HepG2 (cell line): ENCODE measurements around the gene MID1. TPM values are rescaled to one million over a fixed set of nuclear protein-coding genes. Genes with fewer than 3 reads are reported as not detected.

Source experiments
- ATAC-seq: fragments of 200-7000 bp; cut with Tn5 transposase; 3 replicates; pipeline ENCODE4 v1.9.1; 2020; ENCODE audit warnings: mild to moderate bottlenecking, moderate library complexity
- BruUV-seq: library from RNA; stranded (reverse); fragments of 400-500 nt; replicated peaks from 2 replicates; lab custom pipeline; 2021; lab: Mats Ljungman, UMichigan
- CTCF ChIA-PET: fragments of 300-600 bp; formaldehyde crosslinking; extraction: SDS; loops from one replicate; lab custom pipeline; 2021; ENCODE audit warnings: low total read pairs, inconsistent platforms, low intra/inter-chr PET ratio; lab: Yijun Ruan, JAX
- POLR2A ChIA-PET: fragments of 350-600 bp; sonication (Branson Sonifier 250); formaldehyde crosslinking; loops from one replicate; lab custom pipeline; 2020; ENCODE audit warnings: antibody characterized with exemption, inconsistent platforms; lab: Yijun Ruan, JAX
- DNase-seq: peaks from one replicate; pipeline ENCODE4 v3.0.0-alpha.2; 2015; ENCODE audit warnings: low spot score
- FAIRE-seq: peaks from 3 replicates; lab custom pipeline; 2011; peaks lifted over from hg19 to GRCh38; lab: Jason Lieb, UNC
- H2AFZ ChIP-seq: one replicate; pipeline ENCODE4 v1.6.1; 2011; ENCODE audit warnings: low read length, inconsistent platforms
- H3K27ac ChIP-seq: fragments of 300-600 bp; 3 replicates; pipeline ENCODE4 v1.8.0; 2011; ENCODE audit warnings: mixed run types, mild to moderate bottlenecking, mixed read lengths, low read length, inconsistent platforms; ENCODE audit not compliant: insufficient read depth; ENCODE audit errors: extremely low read length
- H3K27me3 ChIP-seq, 2 experiments: fragments of 200-600 bp in 1 of 2; 2 replicates in 1 of 2; 3 replicates in 1 of 2; pipeline versions ENCODE4 v1.6.0 to v1.8.0; 2011; ENCODE audit warnings: low read length in 2 of 2, mild to moderate bottlenecking in 2 of 2, moderate library complexity in 2 of 2, inconsistent platforms in 1 of 2; ENCODE audit not compliant: insufficient read depth in 2 of 2, control insufficient read depth in 1 of 2
- H3K36me3 ChIP-seq, 2 experiments: fragments of 200-600 bp in 1 of 2; replicated peaks in 1 of 2; 2 replicates in 1 of 2; 3 replicates in 1 of 2; pipeline versions ENCODE4 v1.5.1 to v1.8.0; 2011; ENCODE audit warnings: low read length in 2 of 2, inconsistent platforms in 1 of 2; ENCODE audit not compliant: insufficient read depth in 2 of 2, control insufficient read depth in 1 of 2
- H3K4me1 ChIP-seq: 2 replicates; pipeline ENCODE4 v1.5.1; 2012; ENCODE audit warnings: low read length, inconsistent platforms; ENCODE audit not compliant: insufficient read depth
- H3K4me2 ChIP-seq: 2 replicates; pipeline ENCODE4 v1.6.0; 2011; ENCODE audit warnings: low read depth, low read length, inconsistent platforms
- H3K4me3 ChIP-seq, 3 experiments: fragments of 200-600 bp in 1 of 3; sonication (generic), shearing (Covaris generic) in 1 of 3; replicated peaks in 1 of 3; 2 replicates each; pipeline ENCODE4 v1.5.1; 2011 to 2016; ENCODE audit warnings: low read length in 3 of 3, inconsistent platforms in 2 of 3, low read depth in 2 of 3, mild to moderate bottlenecking in 2 of 3, control low read depth in 1 of 3, mixed read lengths in 1 of 3; ENCODE audit not compliant: insufficient read depth in 1 of 3
- H3K79me2 ChIP-seq: one replicate; pipeline ENCODE4 v1.6.1; 2011; ENCODE audit warnings: low read length, inconsistent platforms; ENCODE audit not compliant: insufficient read depth
- H3K9ac ChIP-seq: 2 replicates; pipeline ENCODE4 v1.6.0; 2011; ENCODE audit warnings: mild to moderate bottlenecking, low read depth, low read length, inconsistent platforms; ENCODE audit not compliant: insufficient read depth
- H3K9me3 ChIP-seq: 2 replicates; pipeline ENCODE4 v1.5.1; 2012; ENCODE audit warnings: mild to moderate bottlenecking, low read length
- H4K20me1 ChIP-seq: 2 replicates; pipeline ENCODE4 v1.6.0; 2011; ENCODE audit warnings: inconsistent platforms, mild to moderate bottlenecking, low read length, moderate library complexity; ENCODE audit not compliant: insufficient read depth
- CAMTA2 ChIP-seq: sonication (generic); formaldehyde crosslinking; IDR thresholded peaks from 2 replicates; pipeline ENCODE4 v1.4.0; 2020; ENCODE audit warnings: mild to moderate bottlenecking, missing genetic modification reagents, borderline replicate concordance
- GABPB1 ChIP-seq: IDR thresholded peaks from 2 replicates; pipeline ENCODE4 v1.6.1; 2016; ENCODE audit warnings: mild to moderate bottlenecking, missing genetic modification reagents, moderate library complexity, missing compliant biosample characterization
- GZF1 ChIP-seq: sonication (generic); formaldehyde crosslinking; IDR thresholded peaks from 2 replicates; pipeline ENCODE4 v1.5.1; 2020; ENCODE audit warnings: mild to moderate bottlenecking, missing genetic modification reagents
- XBP1 ChIP-seq: sonication (generic); formaldehyde crosslinking; IDR thresholded peaks from 2 replicates; pipeline ENCODE4 v1.5.0; 2020; ENCODE audit warnings: missing genetic modification reagents
- YEATS4 ChIP-seq: sonication (generic); formaldehyde crosslinking; IDR thresholded peaks from 2 replicates; pipeline ENCODE4 v1.4.0; 2020; ENCODE audit warnings: missing genetic modification reagents, borderline replicate concordance
- ZNF569 ChIP-seq: sonication (generic); formaldehyde crosslinking; IDR thresholded peaks from 2 replicates; pipeline ENCODE4 v1.5.0; 2020; ENCODE audit warnings: mild to moderate bottlenecking, missing genetic modification reagents, moderate library complexity, borderline replicate concordance
- ZNF605 ChIP-seq: sonication (generic); formaldehyde crosslinking; IDR thresholded peaks from 2 replicates; pipeline ENCODE4 v1.8.0; 2022; ENCODE audit warnings: mild to moderate bottlenecking, missing genetic modification reagents
- WGBS: methylation state at CpG from one replicate; pipeline ENCODE4 v1.1.6; 2017; ENCODE audit warnings: low lambda C conversion rate; 5-methylcytosine and 5-hydroxymethylcytosine counted together
- in situ Hi-C: cut with HindIII; loops from 2 replicates; pipeline ENCODE4 v1.10.0; 2017; ENCODE audit warnings: low pct_unique_long_range_greater_than_20kb; ENCODE audit not compliant: extremely low pct_ligation_motif_present
- intact Hi-C: fragments of 100-400 bp; cut with micrococcal nuclease; formaldehyde crosslinking; loops from one replicate; pipeline ENCODE4 v1.10.0; 2022; ENCODE audit not compliant: unreplicated experiment
- polyA plus RNA-seq, 8 experiments: library from polyadenylated mRNA; depleted of rRNA in 3 of 8; stranded (reverse) in 7 of 8; unstranded in 1 of 8; fragments of >200 nt; fragmentation: Illumina TruSeq in 4 of 8; extraction: Trizol in 4 of 8; gene quantifications; 2 replicates each; pipeline versions ENCODE4 v1.2.1 to v1.2.3, GENCODE V29; 2011 to 2016; ENCODE audit warnings: low read depth in 4 of 8, missing spikeins in 1 of 8, mixed read lengths in 1 of 8; ENCODE audit not compliant: insufficient read depth in 1 of 8
- total RNA-seq, 5 experiments: library from RNA; depleted of rRNA; stranded (reverse); fragments of >200 nt; fragmentation: Illumina TruSeq; extraction: Trizol; gene quantifications; 2 replicates each; pipeline ENCODE4 v1.2.3, GENCODE V29; 2016; ENCODE audit warnings: low read depth in 1 of 5
- TF ChIP-seq, protein P1 (sequence below): sonication (generic); formaldehyde crosslinking; IDR thresholded peaks from 2 replicates; pipeline ENCODE4 v1.4.0; 2020; ENCODE audit warnings: missing genetic modification reagents

Gene MID1
- total and polyA plus RNA-seq, 2 of the 13 experiments (the other 11 are each of a cell fraction or from before 2014, with no cell fraction given) = 0.86 to 1.1 TPM

DNA sequence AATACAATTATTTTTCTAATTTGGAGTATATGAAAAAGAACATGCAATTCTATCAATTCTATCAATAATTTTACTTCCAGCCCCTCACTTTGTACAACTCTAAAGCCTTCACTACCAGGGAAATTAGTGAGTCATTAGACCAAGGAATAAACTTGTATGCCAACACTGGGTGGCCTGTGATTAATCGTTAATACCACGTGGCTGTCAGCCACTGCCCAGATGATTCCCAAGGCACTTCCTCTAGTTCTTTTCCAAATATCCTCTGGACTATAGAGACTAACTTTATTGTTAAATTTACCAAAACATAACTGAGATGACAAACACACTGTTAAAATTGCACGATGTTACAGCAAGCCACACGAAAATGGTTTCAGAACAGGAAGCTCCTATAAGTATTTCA, 45.7 kb downstream of the MID1 start:
- Histone ChIP-seq H3K4me1 (peaks cover 7% of the 10 kb centered on the region; the same call in 1 of the 2 replicates), H3K79me2 (no peaks in the 10 kb centered on the region), H3K4me3 (no peak overlapping the region), H2AFZ (no peak overlapping the region), H3K27me3 (no peaks in the 10 kb centered on the region), H4K20me1 (no peaks in the 10 kb centered on the region), H3K36me3 (no peaks in the 10 kb centered on the region), H3K4me2 (no peak overlapping the region), H3K9me3 (no peaks in the 10 kb centered on the region), H3K9ac (no peak overlapping the region), H3K27ac (no peak overlapping the region)
- no TSS peak for BruUV-seq
- 81% methylated on average over 4 of the region's 4 CpGs for WGBS
- TF ChIP-seq ZNF605 (CRISPR knock-in tag) = no peak
- no peak for FAIRE-seq
- DNase-seq = no peak
- in situ Hi-C loops = no loop called here
- POLR2A ChIA-PET = no interaction called here
- CTCF ChIA-PET = no interaction called here
- ATAC-seq = no peak
- intact Hi-C loops = no loop called here

DNA sequence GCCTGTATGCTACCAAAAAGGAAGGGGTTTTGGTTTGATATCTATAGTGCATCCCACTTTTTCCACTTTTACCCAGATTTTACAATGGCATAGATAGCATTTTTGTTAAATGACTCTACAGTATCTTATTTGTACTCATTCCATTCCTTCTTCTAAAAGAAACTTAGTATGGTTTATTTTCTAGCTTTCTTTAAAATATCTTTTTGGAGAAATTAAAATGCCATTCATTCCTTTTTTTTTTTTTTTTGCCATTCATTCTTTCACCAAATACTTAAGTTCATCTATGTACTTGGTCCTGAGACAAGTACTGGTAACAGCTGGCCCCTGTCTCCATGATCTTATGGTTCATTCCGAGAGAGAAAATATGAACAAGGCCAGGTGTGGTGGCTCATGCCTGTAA, 49.1 kb downstream of the MID1 start:
- no TSS peak for BruUV-seq
- in situ Hi-C loops = no loop called here
- 63% methylated on average over 1 of the region's 1 CpG for WGBS

More for the DNA sequence above, 49.1 kb downstream of the MID1 start:
- no peaks in the 10 kb centered on the region for H4K20me1 ChIP-seq
- TF ChIP-seq CAMTA2 (CRISPR knock-in tag) = no peak
- TF ChIP-seq GABPB1 (CRISPR knock-in tag) = no peak
- no peak for TF ChIP-seq GZF1 (CRISPR knock-in tag)
- TF ChIP-seq YEATS4 = no peak
- TF ChIP-seq, protein P1, sequence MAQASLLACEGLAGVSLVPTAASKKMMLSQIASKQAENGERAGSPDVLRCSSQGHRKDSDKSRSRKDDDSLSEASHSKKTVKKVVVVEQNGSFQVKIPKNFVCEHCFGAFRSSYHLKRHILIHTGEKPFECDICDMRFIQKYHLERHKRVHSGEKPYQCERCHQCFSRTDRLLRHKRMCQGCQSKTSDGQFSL (CRISPR knock-in tag) = no peak
- no peak for TF ChIP-seq XBP1 (CRISPR knock-in tag)
- no peak for TF ChIP-seq ZNF569 (CRISPR knock-in tag)
- TF ChIP-seq, all 625 proteins: peak for 0
- no peak for ATAC-seq
- Histone ChIP-seq H3K27me3 (no peaks in the 10 kb centered on the region), H3K9ac (no peak overlapping the region), H3K9me3 (no peaks in the 10 kb centered on the region), H2AFZ (no peak overlapping the region), H3K79me2 (no peaks in the 10 kb centered on the region), H3K4me2 (no peak overlapping the region), H3K36me3 (no peaks in the 10 kb centered on the region), H3K4me3 (no peak overlapping the region), H3K4me1 (no peaks in the 10 kb centered on the region), H3K27ac (no peak overlapping the region)
- no peak for DNase-seq
- POLR2A ChIA-PET = no interaction called here
- CTCF ChIA-PET = no interaction called here
- intact Hi-C loops = no loop called here
- no peak for FAIRE-seq
